ENCODE results near the gene MRTFA. TPM values are rescaled to one million over a fixed set of nuclear protein-coding genes. Genes with fewer than 3 reads are reported as not detected.

The MRTFA gene
- total RNA-seq, 1 experiment from 2014 or later: 28.0 TPM

- H4K20me1 ChIP-seq (ENCODE audit: insufficient read depth): no peaks in the 10 kb centered on the region
- no peaks in the 10 kb centered on the region for H3K36me3 ChIP-seq (ENCODE audit: control insufficient read depth in 1 of 2, insufficient read depth in 2 of 2, low read length in 2 of 2)
- no peak overlapping the region for H2AFZ ChIP-seq (ENCODE audit: low read depth, low read length, poor library complexity, severe bottlenecking)
- no peak overlapping the region for H3K9ac ChIP-seq (ENCODE audit: low read length)
- CTCF ChIA-PET: no interaction called here
- TF ChIP-seq MAX (IDR thresholded peaks at IDR 0.05) (no peak), EZH2phosphoT487 (IDR thresholded peaks at IDR 0.05; ENCODE audit: borderline replicate concordance) (no peak), ATF3 (IDR thresholded peaks at IDR 0.05) (no peak), RAD21 (IDR thresholded peaks at IDR 0.05; ENCODE audit: low read depth) (no peak)
- no peaks in the 10 kb centered on the region for H3K27me3 ChIP-seq (ENCODE audit: insufficient read depth, low read length)
- H3K27ac ChIP-seq (ENCODE audit: low read depth, low read length): no peak overlapping the region
- intact Hi-C loops (cut with micrococcal nuclease): no loop called here
- DNase-seq (ENCODE audit: low read depth, low spot score) (no peak), ATAC-seq (no peak)
- no peaks in the 10 kb centered on the region for H3K4me1 ChIP-seq (ENCODE audit: control insufficient read depth in 1 of 2, insufficient read depth in 2 of 2, low read length in 2 of 2)
- H3K79me2 ChIP-seq (ENCODE audit: insufficient read depth, low read length): no peaks in the 10 kb centered on the region
- RAD21 ChIA-PET (ENCODE audit: low non-redundant PET in 1 of 2, low total read pairs in 2 of 2, uncharacterized antibody in 2 of 2, unreplicated experiment in 2 of 2): no interaction called here
- no peak overlapping the region for H3K4me3 ChIP-seq (replicated peaks in 1 of 2; ENCODE audit: low read depth in 1 of 2, low read length in 2 of 2)
- H3K4me2 ChIP-seq (ENCODE audit: low read length): no peak overlapping the region
- POLR2A ChIA-PET: interaction anchor here (1.4 kb wide), 1 partner anchor 10 kb away, joined by 5 read pairs; no protein-coding TSS in a partner anchor
- H3K9me2 ChIP-seq (ENCODE audit: insufficient read depth): no peaks in the 10 kb centered on the region
- no peaks in the 10 kb centered on the region for H3K9me3 ChIP-seq (ENCODE audit: control insufficient read depth in 1 of 2, insufficient read depth in 1 of 2, low read depth in 1 of 2, low read length in 2 of 2)
- no TSS peak for BruUV-seq (replicated peaks)
These were observed 25.2 kb upstream of the MRTFA start for GRCh38 chr22:40661671-40662070.

GRCh38 chr22:40660730-40661129 is 24.2 kb upstream of the MRTFA start:
- Histone ChIP-seq H3K4me1 (ENCODE audit: control insufficient read depth in 1 of 2, insufficient read depth in 2 of 2, low read length in 2 of 2) (no peaks in the 10 kb centered on the region), H3K27me3 (ENCODE audit: insufficient read depth, low read length) (no peaks in the 10 kb centered on the region), H3K27ac (ENCODE audit: low read depth, low read length) (no peak overlapping the region), H3K4me3 (replicated peaks in 1 of 2; ENCODE audit: low read depth in 1 of 2, low read length in 2 of 2) (no peak overlapping the region), H3K9me3 (ENCODE audit: control insufficient read depth in 1 of 2, insufficient read depth in 1 of 2, low read depth in 1 of 2, low read length in 2 of 2) (no peaks in the 10 kb centered on the region), H2AFZ (ENCODE audit: low read depth, low read length, poor library complexity, severe bottlenecking) (no peak overlapping the region), H3K9me2 (ENCODE audit: insufficient read depth) (no peaks in the 10 kb centered on the region), H4K20me1 (ENCODE audit: insufficient read depth) (no peaks in the 10 kb centered on the region), H3K79me2 (ENCODE audit: insufficient read depth, low read length) (no peaks in the 10 kb centered on the region), H3K36me3 (ENCODE audit: control insufficient read depth in 1 of 2, insufficient read depth in 2 of 2, low read length in 2 of 2) (no peaks in the 10 kb centered on the region), H3K4me2 (ENCODE audit: low read length) (no peak overlapping the region), H3K9ac (ENCODE audit: low read length) (no peak overlapping the region)
- intact Hi-C loops (cut with micrococcal nuclease): no loop called here
- TF ChIP-seq ZNF274 (IDR thresholded peaks at IDR 0.05; ENCODE audit: low read depth, low read length): no peak
- ChIA-PET CTCF (no interaction called here), RAD21 (ENCODE audit: low non-redundant PET in 1 of 2, low total read pairs in 2 of 2, uncharacterized antibody in 2 of 2, unreplicated experiment in 2 of 2) (no interaction called here), POLR2A (no interaction called here)
- BruUV-seq (replicated peaks): no TSS peak
- ATAC-seq (no peak), DNase-seq (ENCODE audit: low read depth, low spot score) (no peak)
